ENCODE data around the gene C9orf152. TPM values are rescaled to one million over a fixed set of nuclear protein-coding genes. Genes with fewer than 3 reads are reported as not detected.
A peak's percentile ranks its signal among the peaks of the same experiment; 100 is the strongest.

Gene C9orf152
- total and polyA plus RNA-seq, 7 donors, result 24.8 to 58.5 (median 49.9) TPM; not detected in 4

GRCh38 chr9:110189559-110190320, 18.2 kb downstream of the C9orf152 start:
- Histone ChIP-seq H3K4me1 (peaks cover 0 to 50% (median 41%) of the 10 kb centered on the region in 4 donors), H3K4me3 (no peak overlapping the region), H3K9me3 (no peaks in the 10 kb centered on the region), H3K36me3 (no peaks in the 10 kb centered on the region), H3K27me3 (no peaks in the 10 kb centered on the region), H3K27ac (peak overlapping the region; percentile 62 to 84 (median 71))
- WGBS, 2 donors, result 44 to 80% methylated on average over 6 of the region's 6 CpGs
- intact Hi-C loops (cut with DNase I), result loop anchor here (5.0 kb wide), 1 partner anchor 442 kb away; no protein-coding TSS in a partner anchor
- no peak for DNase-seq
- TF ChIP-seq POLR2AphosphoS5 (IDR thresholded peaks at IDR 0.05) (no peak), EP300 (IDR thresholded peaks at IDR 0.05) (no peak), POLR2A (IDR thresholded peaks at IDR 0.05) (no peak), CTCF (IDR thresholded peaks at IDR 0.05) (no peak)

- H3K4me1 ChIP-seq, result peaks cover 0 to 51% (median 43%) of the 10 kb centered on the region in 4 donors
- H3K27ac ChIP-seq, result peak overlapping the region; percentile 62 to 84 (median 71)
- 4 to 16% methylated on average over 4 of the region's 4 CpGs for WGBS, 2 donors
- H3K9me3 ChIP-seq, result no peaks in the 10 kb centered on the region
- DNase-seq, result peak; percentile 90
- no peaks in the 10 kb centered on the region for H3K27me3 ChIP-seq
- no peak overlapping the region for H3K4me3 ChIP-seq
- intact Hi-C loops (cut with DNase I), result loop anchor here (5.0 kb wide), 1 partner anchor 442 kb away; no protein-coding TSS in a partner anchor
- TF ChIP-seq CTCF (IDR thresholded peaks at IDR 0.05) (no peak), EP300 (IDR thresholded peaks at IDR 0.05) (peak in 3 of 4 donors; percentile 15 to 90 (median 84)), POLR2AphosphoS5 (IDR thresholded peaks at IDR 0.05) (peak; percentile 59 to 92 (median 84)), POLR2A (IDR thresholded peaks at IDR 0.05) (no peak)
- H3K36me3 ChIP-seq, result no peaks in the 10 kb centered on the region
These were observed 19.0 kb downstream of the C9orf152 start for GRCh38 chr9:110188991-110189390.

GRCh38 chr9:110188101-110188500, 19.9 kb downstream of the C9orf152 start:
- Histone ChIP-seq H3K9me3 (no peaks in the 10 kb centered on the region), H3K4me1 (peaks cover 3 to 53% (median 46%) of the 10 kb centered on the region in 4 donors), H3K4me3 (no peak overlapping the region), H3K27me3 (no peaks in the 10 kb centered on the region), H3K36me3 (no peaks in the 10 kb centered on the region), H3K27ac (peak overlapping the region; percentile 62 to 84 (median 71))
- no peak for DNase-seq
- TF ChIP-seq EP300 (IDR thresholded peaks at IDR 0.05), result no peak
- TF ChIP-seq CTCF (IDR thresholded peaks at IDR 0.05), result no peak
- TF ChIP-seq POLR2A (IDR thresholded peaks at IDR 0.05), result no peak
- no peak for TF ChIP-seq POLR2AphosphoS5 (IDR thresholded peaks at IDR 0.05)
- WGBS, 2 donors, result 76 to 86% methylated on average over 4 of the region's 4 CpGs
- intact Hi-C loops (cut with DNase I), result loop anchor here (5.0 kb wide), 1 partner anchor 441 kb away; no protein-coding TSS in a partner anchor

- intact Hi-C loops (cut with DNase I), result loop anchor here (5.0 kb wide), 1 partner anchor 440 kb away; no protein-coding TSS in a partner anchor
- H3K9me3 ChIP-seq, result no peaks in the 10 kb centered on the region
- DNase-seq, result no peak
- no peak for TF ChIP-seq EP300 (IDR thresholded peaks at IDR 0.05)
- no peak for TF ChIP-seq POLR2AphosphoS5 (IDR thresholded peaks at IDR 0.05)
- TF ChIP-seq POLR2A (IDR thresholded peaks at IDR 0.05), result no peak
- TF ChIP-seq CTCF (IDR thresholded peaks at IDR 0.05), result no peak
- no peaks in the 10 kb centered on the region for H3K27me3 ChIP-seq
- no peak overlapping the region for H3K4me3 ChIP-seq
- peaks cover 3 to 46% (median 38%) of the 10 kb centered on the region in 4 donors for H3K4me1 ChIP-seq
- no peaks in the 10 kb centered on the region for H3K36me3 ChIP-seq
- 54 to 69% methylated on average over 2 of the region's 2 CpGs for WGBS, 2 donors
- H3K27ac ChIP-seq, result peak overlapping the region in 1 of 4 donors; percentile 84
These were observed 20.8 kb downstream of the C9orf152 start for GRCh38 chr9:110187126-110187525.
